ENCODE results near the gene SLC5A1.

Gene SLC5A1

GRCh38 chr22:32030518-32031247, 12.4 kb upstream of the SLC5A1 start:
- TF ChIP-seq TOX (CRISPR knock-in tag; IDR thresholded peaks at IDR 0.05; ENCODE audit: borderline replicate concordance) (no peak), RARB (CRISPR knock-in tag; IDR thresholded peaks at IDR 0.05) (no peak), ZFP3 (CRISPR knock-in tag; IDR thresholded peaks at IDR 0.05) (no peak), SNAI2 (CRISPR knock-in tag; IDR thresholded peaks at IDR 0.05) (no peak)
- TF ChIP-seq, protein P1, sequence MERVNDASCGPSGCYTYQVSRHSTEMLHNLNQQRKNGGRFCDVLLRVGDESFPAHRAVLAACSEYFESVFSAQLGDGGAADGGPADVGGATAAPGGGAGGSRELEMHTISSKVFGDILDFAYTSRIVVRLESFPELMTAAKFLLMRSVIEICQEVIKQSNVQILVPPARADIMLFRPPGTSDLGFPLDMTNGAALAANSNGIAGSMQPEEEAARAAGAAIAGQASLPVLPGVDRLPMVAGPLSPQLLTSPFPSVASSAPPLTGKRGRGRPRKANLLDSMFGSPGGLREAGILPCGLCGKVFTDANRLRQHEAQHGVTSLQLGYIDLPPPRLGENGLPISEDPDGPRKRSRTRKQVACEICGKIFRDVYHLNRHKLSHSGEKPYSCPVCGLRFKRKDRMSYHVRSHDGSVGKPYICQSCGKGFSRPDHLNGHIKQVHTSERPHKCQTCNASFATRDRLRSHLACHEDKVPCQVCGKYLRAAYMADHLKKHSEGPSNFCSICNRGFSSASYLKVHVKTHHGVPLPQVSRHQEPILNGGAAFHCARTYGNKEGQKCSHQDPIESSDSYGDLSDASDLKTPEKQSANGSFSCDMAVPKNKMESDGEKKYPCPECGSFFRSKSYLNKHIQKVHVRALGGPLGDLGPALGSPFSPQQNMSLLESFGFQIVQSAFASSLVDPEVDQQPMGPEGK (CRISPR knock-in tag; IDR thresholded peaks at IDR 0.05; ENCODE audit: borderline replicate concordance) = no peak
- ATAC-seq = no peak

GRCh38 chr22:32031466-32031865, 11.6 kb upstream of the SLC5A1 start:
- TF ChIP-seq CSDC2 (CRISPR knock-in tag; IDR thresholded peaks at IDR 0.05) (no peak), ZNF70 (CRISPR knock-in tag; IDR thresholded peaks at IDR 0.05) (no peak), TSHZ2 (CRISPR knock-in tag; IDR thresholded peaks at IDR 0.05) (no peak), CSRNP3 (CRISPR knock-in tag; IDR thresholded peaks at IDR 0.05) (no peak), RARB (CRISPR knock-in tag; IDR thresholded peaks at IDR 0.05) (no peak), GLIS3 (CRISPR knock-in tag; IDR thresholded peaks at IDR 0.05) (no peak), CREB5 (CRISPR knock-in tag; IDR thresholded peaks at IDR 0.05; ENCODE audit: low read depth) (no peak), PPARA (CRISPR knock-in tag; IDR thresholded peaks at IDR 0.05; ENCODE audit: borderline replicate concordance) (no peak), TOX (CRISPR knock-in tag; IDR thresholded peaks at IDR 0.05; ENCODE audit: borderline replicate concordance) (no peak), ZFP30 (CRISPR knock-in tag; IDR thresholded peaks at IDR 0.05) (no peak), ZNF565 (CRISPR knock-in tag; conservative IDR thresholded peaks at IDR 0.05; ENCODE audit: low read depth) (no peak), ESRRG (CRISPR knock-in tag; IDR thresholded peaks at IDR 0.05) (no peak)
- TF ChIP-seq, protein P1 (CRISPR knock-in tag; IDR thresholded peaks at IDR 0.05; ENCODE audit: borderline replicate concordance) = no peak

DNA sequence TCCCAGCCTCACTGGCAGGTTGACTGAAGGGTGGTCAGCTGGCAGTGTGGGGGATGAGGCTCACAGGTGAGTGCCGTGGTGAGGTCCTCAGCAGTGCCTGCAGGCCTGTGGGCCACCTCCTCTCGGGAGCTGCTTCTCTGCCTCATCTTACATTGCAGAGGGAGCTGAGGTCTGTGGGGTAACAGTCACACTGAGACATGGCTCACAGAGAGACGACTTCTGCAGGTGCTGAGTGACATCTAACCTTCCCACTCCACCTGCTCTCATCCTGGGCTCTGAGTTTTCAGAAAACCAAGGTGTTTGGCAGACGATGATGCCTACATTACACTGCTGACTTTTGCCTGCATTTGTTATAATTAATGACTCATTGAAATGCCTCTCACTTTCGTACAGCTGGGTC, 8.8 kb upstream of the SLC5A1 start:
- ATAC-seq = no peak
- no peak for TF ChIP-seq TSHZ2 (CRISPR knock-in tag; IDR thresholded peaks at IDR 0.05)
- TF ChIP-seq ZNF565 (CRISPR knock-in tag; conservative IDR thresholded peaks at IDR 0.05; ENCODE audit: low read depth) = no peak
- TF ChIP-seq ISL1 (CRISPR knock-in tag; IDR thresholded peaks at IDR 0.05) = no peak
- no peak for TF ChIP-seq BACH2 (CRISPR knock-in tag; IDR thresholded peaks at IDR 0.05; ENCODE audit: borderline replicate concordance)
- no peak for TF ChIP-seq PPARA (CRISPR knock-in tag; IDR thresholded peaks at IDR 0.05; ENCODE audit: borderline replicate concordance)
- TF ChIP-seq TCF4 (CRISPR knock-in tag; IDR thresholded peaks at IDR 0.05; ENCODE audit: borderline replicate concordance) = no peak
- no peak for TF ChIP-seq ZC3H10 (CRISPR knock-in tag; IDR thresholded peaks at IDR 0.05)
- no peak for TF ChIP-seq ZFP30 (CRISPR knock-in tag; IDR thresholded peaks at IDR 0.05)
- no peak for TF ChIP-seq ZNF70 (CRISPR knock-in tag; IDR thresholded peaks at IDR 0.05)
- TF ChIP-seq CREB5 (CRISPR knock-in tag; IDR thresholded peaks at IDR 0.05; ENCODE audit: low read depth) = no peak
- no peak for TF ChIP-seq ARNTL (CRISPR knock-in tag; IDR thresholded peaks at IDR 0.05; ENCODE audit: borderline replicate concordance, low read depth)
- TF ChIP-seq, protein P2, sequence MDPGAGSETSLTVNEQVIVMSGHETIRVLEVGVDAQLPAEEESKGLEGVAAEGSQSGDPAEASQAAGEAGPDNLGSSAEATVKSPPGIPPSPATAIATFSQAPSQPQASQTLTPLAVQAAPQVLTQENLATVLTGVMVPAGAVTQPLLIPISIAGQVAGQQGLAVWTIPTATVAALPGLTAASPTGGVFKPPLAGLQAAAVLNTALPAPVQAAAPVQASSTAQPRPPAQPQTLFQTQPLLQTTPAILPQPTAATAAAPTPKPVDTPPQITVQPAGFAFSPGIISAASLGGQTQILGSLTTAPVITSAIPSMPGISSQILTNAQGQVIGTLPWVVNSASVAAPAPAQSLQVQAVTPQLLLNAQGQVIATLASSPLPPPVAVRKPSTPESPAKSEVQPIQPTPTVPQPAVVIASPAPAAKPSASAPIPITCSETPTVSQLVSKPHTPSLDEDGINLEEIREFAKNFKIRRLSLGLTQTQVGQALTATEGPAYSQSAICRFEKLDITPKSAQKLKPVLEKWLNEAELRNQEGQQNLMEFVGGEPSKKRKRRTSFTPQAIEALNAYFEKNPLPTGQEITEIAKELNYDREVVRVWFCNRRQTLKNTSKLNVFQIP (CRISPR knock-in tag; IDR thresholded peaks at IDR 0.05; ENCODE audit: borderline replicate concordance, low read depth) = no peak

More at GRCh38 chr22:32031466-32031865, 11.6 kb upstream of the SLC5A1 start:
- ATAC-seq = no peak
